ENCODE data around the gene RPS6KA5.
"Not testable (repeated sequence)": the region's sequence is repeated elsewhere in the genome, so short reads cannot be mapped to it uniquely, and the experiment has no call there.

Gene RPS6KA5

DNA sequence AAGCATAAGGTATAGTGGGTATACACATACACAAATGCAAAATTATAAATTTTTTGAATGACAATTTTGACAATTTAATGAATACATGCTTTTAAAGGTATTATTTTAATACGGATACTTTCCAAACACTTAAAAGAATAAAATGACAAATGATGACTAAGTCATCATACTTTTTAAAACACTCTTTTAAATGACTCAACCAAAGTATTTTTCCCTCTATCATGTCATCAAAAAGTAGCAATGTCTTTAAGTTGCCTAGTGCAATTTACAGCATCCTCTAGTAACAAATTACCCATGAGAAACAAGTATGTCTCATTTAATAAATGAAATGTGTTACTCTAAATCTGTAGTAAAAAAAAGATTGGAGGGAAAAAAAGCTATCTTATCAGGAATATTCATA lies 73.3 kb downstream of the RPS6KA5 start:
- no peak for DNase-seq (ENCODE audit: low read depth, low spot score)

DNA sequence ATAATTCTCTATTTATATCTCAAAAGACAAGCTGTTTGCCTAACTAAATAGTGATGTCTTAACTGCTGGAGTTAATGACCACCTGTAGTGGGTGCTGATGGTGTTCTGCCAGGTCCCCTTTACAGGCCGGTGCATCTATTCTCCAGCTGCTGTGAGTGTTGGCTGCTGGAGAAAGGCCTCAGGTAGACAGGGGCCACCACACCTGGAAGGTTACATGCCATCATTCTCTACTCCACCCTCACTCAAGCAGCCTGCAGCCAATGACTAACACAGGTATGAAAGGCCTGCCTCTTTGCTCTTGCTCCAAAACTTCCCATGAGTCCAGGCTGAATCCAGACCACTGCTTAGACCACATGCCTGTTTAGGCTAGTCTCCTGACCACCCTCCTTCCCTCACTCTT lies 73.9 kb downstream of the RPS6KA5 start:
- no peak for DNase-seq (ENCODE audit: low read depth, low spot score)

DNA sequence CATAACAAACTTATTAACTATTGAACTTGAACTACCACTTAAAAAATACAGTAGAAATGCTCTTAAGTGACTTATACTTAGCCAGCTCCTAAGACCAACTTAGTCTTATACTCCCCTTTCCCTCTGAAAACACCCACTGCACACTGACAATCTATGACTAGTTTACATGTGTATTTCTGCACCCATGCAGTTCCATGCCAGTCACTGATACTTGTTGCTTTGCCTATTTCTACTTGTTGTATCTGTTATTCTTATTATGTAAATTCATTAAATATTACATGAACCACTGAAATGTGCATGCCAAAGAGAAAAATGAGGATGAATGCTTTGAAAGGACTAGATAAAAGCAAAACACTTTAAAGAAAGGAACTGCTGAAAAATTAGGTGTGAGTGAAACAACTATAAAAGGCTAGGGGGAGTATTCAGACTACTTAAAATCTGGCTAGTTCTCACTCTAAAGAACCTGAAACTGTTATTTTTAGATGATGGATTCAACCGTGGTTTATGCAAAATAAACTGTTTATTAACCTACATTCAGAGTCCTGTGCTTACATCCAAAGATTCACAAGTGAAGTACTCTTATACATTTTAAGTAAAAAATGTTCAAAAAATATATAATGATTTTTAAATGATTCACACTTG lies 74.7 kb downstream of the RPS6KA5 start:
- no peak for DNase-seq (ENCODE audit: low read depth, low spot score)

DNA sequence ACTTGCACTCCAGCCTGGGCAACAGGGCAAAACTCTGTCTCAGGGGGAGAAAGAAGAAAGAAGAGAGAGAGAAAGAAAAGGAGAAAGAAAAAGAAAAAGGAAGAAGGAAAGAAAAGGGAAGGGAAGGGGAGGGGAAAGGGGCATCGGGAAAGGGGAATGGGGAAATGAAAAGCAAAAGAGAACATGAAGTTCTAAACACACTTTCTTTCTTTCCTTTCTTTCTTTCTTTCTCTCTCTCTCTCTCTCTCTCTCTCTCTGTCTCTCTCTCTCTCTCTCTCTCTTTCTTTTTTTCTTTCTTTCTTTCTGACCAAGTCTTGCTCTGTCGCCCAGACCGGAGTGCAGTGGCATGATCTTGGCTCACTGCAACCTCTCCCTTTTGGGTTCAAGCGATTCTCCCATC lies 76.9 kb downstream of the RPS6KA5 start:
- no peak for DNase-seq (ENCODE audit: low read depth, low spot score)

DNA sequence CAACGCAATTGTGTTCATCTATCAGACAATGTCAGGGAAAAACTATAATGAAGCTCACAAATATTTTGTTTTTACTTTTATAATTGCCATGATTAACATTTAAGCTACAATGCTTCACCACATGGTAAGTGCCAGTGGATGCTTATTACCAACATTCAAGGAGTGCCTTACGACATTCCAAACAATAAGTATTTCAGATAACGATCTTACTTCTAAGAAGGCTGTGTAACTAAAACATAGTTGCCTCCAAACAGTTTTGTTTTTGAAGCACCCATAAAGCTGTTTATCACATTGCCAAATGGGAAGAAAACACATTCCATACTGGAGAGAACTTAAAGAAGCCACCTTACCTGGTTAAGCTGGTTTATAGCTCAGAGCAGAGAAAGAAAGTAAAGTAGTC lies 78.8 kb downstream of the RPS6KA5 start:
- no peak for DNase-seq (ENCODE audit: low read depth, low spot score)

DNA sequence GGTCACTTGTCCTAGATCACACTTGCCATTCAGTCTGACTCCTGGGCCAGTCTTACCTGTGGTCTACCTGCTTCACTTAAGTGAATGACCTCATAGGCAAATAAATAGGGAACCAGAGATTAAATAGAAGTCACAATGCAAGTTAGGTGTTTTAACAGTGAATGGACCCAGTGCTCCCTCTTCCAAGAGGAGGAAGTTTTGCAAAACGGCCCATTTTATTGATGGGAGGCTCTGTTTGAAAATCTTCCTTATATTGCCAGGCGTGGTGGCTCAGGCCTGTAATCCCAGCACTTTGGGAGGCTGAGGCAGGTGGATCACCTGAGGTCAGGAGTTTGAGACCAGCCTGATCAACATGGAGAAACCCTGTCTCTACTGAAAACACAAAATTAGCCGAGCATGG lies 79.8 kb downstream of the RPS6KA5 start:
- DNase-seq (ENCODE audit: low read depth, low spot score): not testable (repeated sequence)

DNA sequence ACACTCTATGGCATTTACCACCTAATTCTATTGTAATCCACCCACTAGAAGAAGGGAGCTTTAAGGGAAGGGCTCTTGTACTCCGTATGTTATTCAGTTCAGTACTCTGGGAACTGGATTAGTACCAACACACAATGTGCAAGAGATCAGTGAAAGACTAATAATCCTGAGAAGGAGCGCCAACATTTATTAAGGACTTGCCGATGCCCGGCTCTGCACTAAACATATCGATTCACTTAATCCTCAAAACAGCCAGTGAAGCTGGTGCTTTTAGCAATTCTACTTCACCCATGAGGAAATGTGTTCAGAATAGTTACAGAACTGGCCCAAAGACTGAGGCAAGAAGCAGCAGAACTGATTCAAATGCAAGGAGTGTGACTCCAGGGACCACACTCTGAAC lies 80.9 kb downstream of the RPS6KA5 start:
- DNase-seq (ENCODE audit: low read depth, low spot score): no peak

DNA sequence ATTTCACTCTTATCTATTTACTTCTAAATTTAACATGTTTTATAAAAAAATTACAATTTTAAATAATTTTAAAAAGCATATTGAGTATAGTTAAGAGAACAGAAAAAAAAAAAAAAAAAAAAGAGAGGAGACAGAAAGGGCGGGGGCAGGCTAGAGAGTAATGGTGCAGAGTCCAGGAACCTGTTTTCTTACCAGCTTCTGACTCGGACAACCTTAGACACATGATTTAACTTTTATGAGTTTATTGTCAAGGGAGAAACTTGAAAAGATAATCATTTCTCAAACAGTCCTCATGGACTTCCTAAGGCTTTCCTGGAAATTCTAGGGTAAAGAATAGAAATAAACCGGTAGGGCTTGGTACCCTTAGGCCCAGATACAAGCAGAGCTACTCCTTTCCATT lies 84.3 kb downstream of the RPS6KA5 start:
- DNase-seq (ENCODE audit: low read depth, low spot score): no peak

DNA sequence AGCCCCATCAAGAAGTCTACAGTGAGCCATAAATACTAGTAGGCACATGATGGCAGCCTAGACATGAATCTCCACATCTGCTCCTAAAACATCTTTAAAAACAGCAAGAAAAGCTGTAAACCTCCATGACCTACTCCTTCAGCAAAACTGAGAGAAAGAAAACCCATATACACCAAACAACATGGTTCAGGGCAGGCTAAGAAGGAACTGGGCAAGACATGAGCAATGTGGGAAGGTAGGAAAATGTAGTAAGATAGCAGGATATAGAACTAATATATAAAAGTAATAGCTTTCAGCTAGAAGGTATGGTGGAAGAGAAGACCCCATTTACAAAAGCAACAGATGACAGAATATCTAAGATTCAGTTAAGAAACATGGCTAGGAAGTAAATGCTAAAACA lies 88.8 kb downstream of the RPS6KA5 start:
- no peak for DNase-seq (ENCODE audit: low read depth, low spot score)

DNA sequence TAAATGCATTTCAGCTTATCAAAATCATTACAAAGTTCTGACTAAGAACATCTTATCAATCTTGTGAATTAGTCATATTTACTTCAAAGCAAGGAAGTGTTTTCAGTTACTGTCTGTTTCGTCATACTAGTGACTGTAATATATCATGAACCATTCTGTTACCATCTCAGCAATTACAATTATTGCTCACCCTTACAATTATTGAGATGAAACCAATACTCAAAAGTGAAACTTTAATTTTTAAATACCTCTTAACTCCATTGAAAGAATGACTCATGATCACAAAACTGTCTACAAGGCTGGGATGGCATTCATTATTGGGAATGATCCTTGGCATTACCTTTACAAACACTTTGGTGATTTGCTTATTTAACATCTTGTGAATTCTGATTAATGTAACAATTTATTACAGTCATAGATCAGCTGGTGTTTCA lies 90.3 kb downstream of the RPS6KA5 start:
- DNase-seq (ENCODE audit: low read depth, low spot score): no peak

DNA sequence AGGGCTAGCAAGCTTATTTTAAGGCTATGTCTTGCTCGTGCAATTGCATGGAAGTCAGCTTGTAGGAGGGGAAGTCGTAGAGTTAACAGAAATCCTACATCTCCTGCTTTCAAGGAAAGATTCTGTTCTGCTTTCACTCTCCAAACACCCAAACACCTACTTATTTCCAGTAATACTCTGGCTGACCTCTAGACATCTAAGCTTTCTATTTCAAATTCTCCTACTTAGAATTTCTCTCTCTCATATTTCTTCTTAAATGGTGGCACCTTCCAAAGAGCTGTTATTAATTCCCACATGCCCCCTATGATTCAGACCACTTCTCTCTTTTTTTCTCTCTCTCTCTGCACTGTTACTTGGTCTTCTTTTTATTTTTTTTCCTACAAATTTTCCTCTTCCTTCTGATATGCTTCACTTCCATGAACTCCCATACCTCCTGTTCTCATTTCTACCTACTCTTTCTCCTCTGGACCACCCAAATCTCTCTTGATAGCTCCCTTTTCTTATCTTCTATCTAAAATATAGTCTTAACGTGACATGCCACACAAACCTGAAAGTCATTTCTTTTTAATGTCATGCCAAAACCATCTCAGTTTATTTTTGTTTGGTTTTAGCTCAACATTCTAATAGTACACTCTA lies 90.8 kb downstream of the RPS6KA5 start:
- DNase-seq (ENCODE audit: low read depth, low spot score): no peak

DNA sequence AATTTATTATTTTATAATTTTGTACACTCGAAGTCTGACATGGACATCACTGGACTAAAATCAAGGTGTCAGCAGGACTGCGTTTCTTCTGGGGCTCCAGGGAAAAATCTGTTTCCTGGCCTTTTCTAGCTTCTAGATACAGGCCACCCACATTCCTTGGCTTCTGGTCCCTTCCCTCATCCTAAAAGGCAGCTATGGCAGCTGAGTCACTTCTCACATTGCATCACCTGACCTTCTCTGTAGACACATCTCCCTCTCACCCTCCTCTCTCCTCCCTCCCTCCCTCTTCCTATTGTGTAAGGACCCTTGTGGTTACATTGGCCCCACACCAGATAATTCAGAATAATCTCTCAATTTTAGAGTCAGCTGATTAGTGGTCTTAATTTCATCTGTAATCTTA lies 92.4 kb downstream of the RPS6KA5 start:
- DNase-seq (ENCODE audit: low read depth, low spot score): no peak

DNA sequence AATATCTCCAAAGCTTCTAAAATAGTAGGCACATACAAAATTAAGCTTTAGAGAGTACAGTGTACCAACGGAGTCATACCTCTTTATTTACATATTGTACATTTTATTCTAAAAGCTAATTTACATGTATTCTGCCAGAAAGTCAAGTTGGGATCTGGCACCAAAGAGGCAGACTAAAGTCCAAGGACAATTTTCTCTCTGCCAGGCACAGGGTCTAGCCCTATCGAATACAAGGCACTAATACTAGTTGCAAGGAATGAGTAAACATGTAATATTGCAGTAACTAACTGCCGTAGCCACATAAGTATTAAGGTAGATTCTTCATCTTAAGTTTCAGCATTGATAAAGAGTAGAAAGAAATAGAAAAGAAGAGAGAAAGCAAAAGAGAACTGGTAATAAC lies 93.9 kb downstream of the RPS6KA5 start:
- DNase-seq (ENCODE audit: low read depth, low spot score): no peak

DNA sequence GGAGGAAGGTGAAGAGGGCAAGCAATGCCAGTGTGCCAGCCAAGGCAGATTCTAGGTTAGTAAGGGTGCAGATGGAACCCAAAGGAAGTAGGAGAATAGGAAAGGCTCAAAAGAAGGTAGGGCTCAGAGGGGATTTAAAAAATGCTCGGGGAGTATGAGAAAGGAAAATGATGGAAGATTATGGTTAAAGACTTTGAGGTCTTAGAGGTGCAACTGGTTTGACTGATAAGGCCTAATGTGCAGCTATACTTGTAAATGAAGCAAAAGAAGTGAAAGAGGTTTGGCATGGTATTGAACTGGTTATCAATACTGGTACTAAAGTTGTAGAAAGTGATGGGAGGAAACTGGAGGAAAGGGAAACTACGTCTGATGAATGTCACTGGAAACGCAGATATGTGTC lies 94.7 kb downstream of the RPS6KA5 start:
- DNase-seq (ENCODE audit: low read depth, low spot score): no peak

DNA sequence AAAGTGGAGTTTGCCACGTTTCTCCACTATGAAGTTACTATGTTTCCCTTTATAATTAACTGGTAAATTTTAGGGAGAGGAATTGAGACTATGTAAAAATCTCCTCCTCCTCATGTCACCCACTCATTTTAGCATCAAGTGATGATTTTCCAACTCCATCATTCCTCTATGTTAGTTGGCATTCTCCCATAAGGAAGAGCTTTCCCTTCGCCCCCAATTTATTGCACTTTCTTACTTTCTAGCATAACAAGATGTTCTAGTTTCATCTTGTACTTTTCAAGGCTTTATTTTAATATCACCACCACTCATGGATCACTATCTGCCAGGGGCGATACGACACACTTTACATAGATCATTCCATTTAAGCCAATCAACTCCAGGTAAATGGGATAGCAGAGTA lies 97.1 kb downstream of the RPS6KA5 start:
- no peak for DNase-seq (ENCODE audit: low read depth, low spot score)

DNA sequence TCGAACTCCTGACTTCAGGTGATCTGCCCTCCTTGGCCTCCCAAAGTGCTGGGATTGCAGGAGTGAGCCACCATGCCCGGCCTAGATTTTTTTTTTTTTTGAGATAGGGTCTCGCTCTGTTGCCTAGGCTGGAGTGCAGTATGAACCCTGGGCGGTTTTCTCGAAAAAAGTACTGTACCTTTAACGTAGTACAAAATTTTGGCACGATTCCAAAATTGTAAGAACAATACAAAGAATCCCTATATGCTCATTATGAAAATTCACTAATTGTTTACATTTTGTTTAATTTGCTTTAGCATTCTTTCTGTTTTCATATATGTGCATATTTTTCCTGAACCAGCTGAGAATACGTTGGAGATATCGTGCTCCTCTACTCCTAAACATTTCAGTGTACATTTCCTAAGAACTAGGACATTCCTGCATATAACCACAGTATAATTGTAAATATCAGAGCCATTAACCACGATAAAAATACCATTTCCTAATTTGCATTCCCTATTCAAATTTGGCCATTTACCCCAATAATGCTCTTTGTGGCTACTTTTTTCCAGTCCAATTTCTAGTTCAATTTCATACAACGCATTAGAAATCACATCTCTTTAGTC lies 97.8 kb downstream of the RPS6KA5 start:
- DNase-seq (ENCODE audit: low read depth, low spot score): no peak

DNA sequence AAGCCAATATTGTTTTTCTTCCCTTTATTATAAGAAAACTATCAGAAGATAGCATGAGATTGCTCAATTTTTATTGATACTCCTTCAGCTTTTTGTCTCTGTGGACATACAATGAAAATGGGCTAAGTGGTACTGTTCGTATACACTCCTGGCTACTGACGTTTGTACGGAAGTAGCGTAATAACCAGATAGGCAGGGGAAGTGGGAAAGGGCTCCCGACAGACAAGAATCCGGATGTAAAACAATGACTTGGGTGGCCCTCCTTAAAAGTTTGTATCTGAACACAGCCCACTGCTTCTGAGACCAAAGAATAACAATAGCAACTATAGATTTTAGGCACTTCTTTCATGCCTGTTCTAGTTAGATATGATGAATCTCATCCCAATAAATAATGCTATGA lies 99.6 kb downstream of the RPS6KA5 start:
- DNase-seq (ENCODE audit: low read depth, low spot score): no peak

DNA sequence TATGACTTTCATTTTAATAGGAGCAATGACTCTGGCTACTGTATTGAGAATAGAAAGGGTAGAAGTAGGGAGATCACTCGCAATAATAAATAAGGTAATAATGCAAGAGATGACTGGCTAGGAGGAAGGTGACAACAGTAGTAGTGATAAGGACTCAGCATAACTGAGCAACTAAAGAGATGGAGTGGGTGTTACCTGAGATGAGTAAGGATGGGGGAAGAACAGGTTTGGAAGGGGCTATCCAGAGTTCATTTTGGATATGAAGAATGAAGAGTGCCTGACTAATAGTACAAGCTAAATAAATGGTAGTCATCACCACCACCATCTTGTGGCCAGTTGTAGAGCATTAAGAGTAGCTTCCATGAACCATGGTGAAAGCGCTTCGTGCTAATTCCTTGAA lies 101.1 kb downstream of the RPS6KA5 start:
- no peak for DNase-seq (ENCODE audit: low read depth, low spot score)

DNA sequence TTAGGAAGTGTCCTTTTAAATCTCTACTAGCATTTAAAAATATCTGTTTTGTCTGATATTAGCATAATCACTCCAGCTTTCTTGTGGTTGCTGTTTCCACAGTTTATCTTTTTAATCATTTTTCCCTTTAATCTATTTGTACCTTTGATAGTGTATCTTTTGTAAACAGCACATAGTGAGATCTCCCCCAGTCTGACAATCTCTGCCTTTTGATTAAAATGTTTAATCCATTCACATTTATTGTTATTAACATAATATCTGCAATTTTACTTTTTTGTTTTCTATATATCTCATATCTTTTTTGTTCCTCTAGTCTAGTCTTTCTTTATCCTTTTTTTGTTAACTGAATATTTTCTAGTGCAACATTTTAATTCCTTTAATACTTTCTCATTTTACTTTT lies 104.2 kb downstream of the RPS6KA5 start:
- DNase-seq (ENCODE audit: low read depth, low spot score): no peak

DNA sequence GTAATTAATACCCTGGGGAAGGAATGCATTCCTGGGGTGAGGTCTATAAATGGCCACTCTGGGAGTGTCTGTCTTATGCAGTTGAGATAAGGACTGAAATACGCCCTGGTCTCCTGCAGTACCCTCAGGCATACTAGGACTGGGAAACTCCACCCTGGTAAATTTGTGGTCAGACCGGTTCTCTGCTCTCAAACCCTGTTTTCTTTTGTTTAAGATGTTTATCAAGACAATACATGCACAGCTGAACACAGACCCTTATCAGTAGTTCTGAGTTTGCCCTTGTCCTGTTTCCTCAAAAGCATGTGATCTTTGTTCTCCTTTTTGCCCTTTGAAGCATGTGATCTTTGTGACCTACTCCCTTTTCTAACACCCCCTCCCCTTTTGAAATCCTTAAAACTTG lies 106.8 kb downstream of the RPS6KA5 start:
- DNase-seq (ENCODE audit: low read depth, low spot score): not testable (repeated sequence)

DNA sequence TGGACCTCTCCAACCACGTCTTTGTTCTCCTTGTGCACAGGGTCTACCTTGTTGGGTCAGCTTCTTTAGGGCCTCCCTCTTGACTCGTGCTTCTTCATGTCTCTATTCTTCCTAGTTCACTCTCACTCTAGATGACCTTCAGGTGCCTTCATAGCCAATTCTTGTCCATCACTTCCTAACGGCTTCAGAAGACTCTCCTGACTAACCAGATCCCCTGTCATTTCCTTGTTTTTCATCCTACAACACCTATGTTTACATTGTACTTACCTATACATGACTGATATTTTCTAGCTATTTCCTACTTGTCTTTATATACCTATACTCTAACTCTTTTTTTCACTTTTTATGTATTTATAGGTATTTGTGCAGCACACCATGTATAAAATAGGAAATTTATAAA lies 117.1 kb downstream of the RPS6KA5 start:
- DNase-seq (ENCODE audit: low read depth, low spot score): no peak

DNA sequence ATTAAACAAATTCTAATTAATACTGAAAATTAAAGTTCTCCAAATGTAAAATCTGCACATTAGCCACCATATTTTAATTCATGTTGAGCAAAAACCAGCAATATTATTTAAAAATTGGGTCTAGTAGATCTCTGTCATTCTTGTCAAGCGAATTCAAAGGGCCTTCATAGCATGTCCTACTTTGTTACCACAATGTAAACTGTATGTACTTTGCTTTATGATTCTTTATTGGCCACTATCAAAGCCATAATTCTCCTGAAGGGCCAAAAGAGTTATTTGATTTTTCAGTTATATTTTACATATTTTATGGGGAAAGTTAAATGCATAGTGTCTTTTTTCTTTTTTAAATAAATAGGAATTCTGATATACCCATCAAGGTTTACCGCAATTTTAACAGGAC lies 117.9 kb downstream of the RPS6KA5 start:
- DNase-seq (ENCODE audit: low read depth, low spot score): no peak

DNA sequence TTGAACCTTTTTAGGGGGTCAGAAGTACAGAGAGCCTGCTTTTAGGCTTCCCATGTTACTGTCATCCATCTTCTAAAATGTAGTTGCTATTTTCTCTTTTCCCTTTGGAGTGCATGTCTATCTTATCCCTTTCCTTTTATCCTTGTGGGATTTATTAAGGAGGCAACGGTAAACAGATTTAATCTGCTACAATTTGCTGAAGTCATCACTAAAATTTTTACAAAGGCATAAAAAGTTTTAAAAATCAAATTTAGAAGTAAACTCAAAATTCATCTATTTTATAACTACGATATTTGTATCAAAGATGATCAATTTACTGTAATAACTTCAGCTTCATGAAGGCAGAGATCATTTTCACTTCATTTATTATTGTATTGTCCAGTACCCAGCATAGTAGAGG lies 118.7 kb downstream of the RPS6KA5 start:
- no peak for DNase-seq (ENCODE audit: low read depth, low spot score)

Data from iPS DF 19.7 (cell line).